HEK293 (cell line): ENCODE results near the gene M1AP.

ENCODE experiments used
- CTCF ChIA-PET: fragments of 350-600 bp; formaldehyde crosslinking; extraction: SDS; loops from one replicate; lab custom pipeline; 2021; ENCODE audit warnings: antibody characterized with exemption; lab: Yijun Ruan, JAX
- POLR2A ChIA-PET: fragments of 300-600 bp; formaldehyde crosslinking; extraction: SDS; loops from one replicate; lab custom pipeline; 2020; ENCODE audit warnings: antibody characterized with exemption, inconsistent platforms; lab: Yijun Ruan, JAX
- H3K27ac ChIP-seq: fragments of 200-500 bp; sonication (Bioruptor generic); 2 replicates; pipeline ENCODE4 v1.5.1; 2014; ENCODE audit warnings: low read depth, low read length, control low read depth, inconsistent platforms; ENCODE audit errors: extremely low read depth
- H3K36me3 ChIP-seq, 2 experiments: fragments of 200-500 bp in 1 of 2; sonication (Bioruptor generic) in 1 of 2; 1 replicate in 1 of 2; 2 replicates in 1 of 2; pipeline ENCODE4 v1.5.1; 2014 to 2017; ENCODE audit warnings: inconsistent platforms in 2 of 2, low read length in 2 of 2; ENCODE audit not compliant: control insufficient read depth in 2 of 2, insufficient read depth in 1 of 2
- H3K4me1 ChIP-seq: fragments of 200-500 bp; sonication (Bioruptor generic); 2 replicates; pipeline ENCODE4 v1.5.1; 2014; ENCODE audit warnings: mild to moderate bottlenecking, low read length, inconsistent platforms; ENCODE audit not compliant: control insufficient read depth, insufficient read depth
- H3K4me3 ChIP-seq: 2 replicates; pipeline ENCODE4 v1.5.1; 2011; ENCODE audit warnings: low read depth, mild to moderate bottlenecking, control low read depth, low read length, moderate library complexity
- H3K9me3 ChIP-seq: fragments of 200-500 bp; sonication (Bioruptor generic); 2 replicates; pipeline ENCODE4 v1.5.1; 2014; ENCODE audit warnings: low read depth, low read length, inconsistent platforms; ENCODE audit not compliant: control insufficient read depth, insufficient read depth
- KLF10 ChIP-seq: fragments of 450-650 bp; IDR thresholded peaks from 2 replicates; pipeline ENCODE4 v1.5.1; 2018; ENCODE audit warnings: missing biosample characterization, mild to moderate bottlenecking, missing genetic modification characterization
- REPIN1 ChIP-seq: fragments of 450-650 bp; formaldehyde crosslinking; IDR thresholded peaks from 2 replicates; pipeline ENCODE4 v1.5.1; 2017; ENCODE audit warnings: missing biosample characterization, missing genetic modification characterization, low read depth
- YY2 ChIP-seq: fragments of 450-650 bp; formaldehyde crosslinking; IDR thresholded peaks from 2 replicates; pipeline ENCODE4 v1.5.1; 2016; ENCODE audit warnings: missing biosample characterization, missing genetic modification characterization
- ZBTB1 ChIP-seq: fragments of 450-650 bp; formaldehyde crosslinking; IDR thresholded peaks from 2 replicates; pipeline ENCODE4 v1.5.1; 2016; ENCODE audit warnings: missing biosample characterization, missing genetic modification characterization
- ZBTB17 ChIP-seq: fragments of 450-650 bp; formaldehyde crosslinking; IDR thresholded peaks from 2 replicates; pipeline ENCODE4 v1.5.1; 2016; ENCODE audit warnings: missing biosample characterization, missing genetic modification characterization
- ZFP41 ChIP-seq: fragments of 450-650 bp; formaldehyde crosslinking; IDR thresholded peaks from 2 replicates; pipeline ENCODE4 v1.5.1; 2016; ENCODE audit warnings: missing biosample characterization, missing genetic modification characterization, borderline replicate concordance
- ZNF138 ChIP-seq: fragments of 450-650 bp; formaldehyde crosslinking; IDR thresholded peaks from 2 replicates; pipeline ENCODE4 v1.5.1; 2016; ENCODE audit warnings: missing biosample characterization, missing genetic modification characterization, borderline replicate concordance
- ZNF473 ChIP-seq: fragments of 450-650 bp; formaldehyde crosslinking; IDR thresholded peaks from 2 replicates; pipeline ENCODE4 v1.5.1; 2017; ENCODE audit warnings: missing biosample characterization, missing genetic modification characterization
- TF ChIP-seq, protein P1 (sequence below): fragments of 450-650 bp; formaldehyde crosslinking; IDR thresholded peaks from 2 replicates; pipeline ENCODE4 v1.5.1; 2017; ENCODE audit warnings: missing biosample characterization, missing genetic modification characterization
- TF ChIP-seq, protein P2 (sequence below): fragments of 450-650 bp; formaldehyde crosslinking; IDR thresholded peaks from 2 replicates; pipeline ENCODE4 v1.5.1; 2016; ENCODE audit warnings: missing biosample characterization, missing genetic modification characterization, borderline replicate concordance
- TF ChIP-seq, protein P3 (sequence below): fragments of 450-650 bp; formaldehyde crosslinking; IDR thresholded peaks from 2 replicates; pipeline ENCODE4 v1.5.1; 2016; ENCODE audit warnings: missing biosample characterization, missing genetic modification characterization
- TF ChIP-seq, protein P4 (sequence below): sonication (generic); formaldehyde crosslinking; IDR thresholded peaks from 2 replicates; pipeline ENCODE4 v1.8.1; 2022; ENCODE audit warnings: mild to moderate bottlenecking, moderate library complexity, missing genetic modification reagents
- TF ChIP-seq, protein P5 (sequence below): fragments of 450-650 bp; formaldehyde crosslinking; IDR thresholded peaks from 2 replicates; pipeline ENCODE4 v1.5.1; 2016; ENCODE audit warnings: missing biosample characterization, missing genetic modification characterization
- TF ChIP-seq, protein P6 (sequence below): fragments of 450-650 bp; IDR thresholded peaks from 2 replicates; pipeline ENCODE4 v1.5.1; 2018; ENCODE audit warnings: missing biosample characterization, mild to moderate bottlenecking, missing genetic modification characterization
- TF ChIP-seq, protein P7 (sequence below): fragments of 450-650 bp; formaldehyde crosslinking; optimal IDR thresholded peaks from 2 replicates; pipeline ENCODE3; 2016; ENCODE audit warnings: missing biosample characterization, mild to moderate bottlenecking, missing genetic modification characterization
- TF ChIP-seq, protein P8 (sequence below): fragments of 450-650 bp; formaldehyde crosslinking; IDR thresholded peaks from 2 replicates; pipeline ENCODE4 v1.5.1; 2016; ENCODE audit warnings: missing biosample characterization, missing genetic modification characterization

The M1AP gene

DNA sequence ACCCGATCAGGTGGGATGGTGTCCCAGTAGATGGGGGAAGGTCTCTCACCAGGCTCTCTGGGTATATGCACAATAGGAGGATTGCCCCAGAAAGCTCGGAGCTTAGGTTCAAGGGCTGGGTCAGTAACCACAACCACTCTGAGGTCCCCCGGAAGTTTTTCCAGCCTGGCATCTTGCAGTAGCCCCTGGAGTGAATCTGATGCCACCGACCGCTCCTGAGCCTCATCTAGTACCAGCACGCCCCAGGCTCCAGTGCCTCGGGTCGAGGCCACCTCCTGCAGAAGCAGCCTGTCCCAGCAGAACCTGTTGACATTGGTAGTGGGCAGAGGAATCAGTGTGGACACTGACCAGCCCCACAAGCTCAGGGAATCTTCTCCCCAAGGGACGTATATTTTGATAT, 124.1 kb downstream of the M1AP start (continued):
- TF ChIP-seq, protein P1, sequence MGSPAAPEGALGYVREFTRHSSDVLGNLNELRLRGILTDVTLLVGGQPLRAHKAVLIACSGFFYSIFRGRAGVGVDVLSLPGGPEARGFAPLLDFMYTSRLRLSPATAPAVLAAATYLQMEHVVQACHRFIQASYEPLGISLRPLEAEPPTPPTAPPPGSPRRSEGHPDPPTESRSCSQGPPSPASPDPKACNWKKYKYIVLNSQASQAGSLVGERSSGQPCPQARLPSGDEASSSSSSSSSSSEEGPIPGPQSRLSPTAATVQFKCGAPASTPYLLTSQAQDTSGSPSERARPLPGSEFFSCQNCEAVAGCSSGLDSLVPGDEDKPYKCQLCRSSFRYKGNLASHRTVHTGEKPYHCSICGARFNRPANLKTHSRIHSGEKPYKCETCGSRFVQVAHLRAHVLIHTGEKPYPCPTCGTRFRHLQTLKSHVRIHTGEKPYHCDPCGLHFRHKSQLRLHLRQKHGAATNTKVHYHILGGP (tag by site-specific recombination), result no peak
- TF ChIP-seq, protein P2, sequence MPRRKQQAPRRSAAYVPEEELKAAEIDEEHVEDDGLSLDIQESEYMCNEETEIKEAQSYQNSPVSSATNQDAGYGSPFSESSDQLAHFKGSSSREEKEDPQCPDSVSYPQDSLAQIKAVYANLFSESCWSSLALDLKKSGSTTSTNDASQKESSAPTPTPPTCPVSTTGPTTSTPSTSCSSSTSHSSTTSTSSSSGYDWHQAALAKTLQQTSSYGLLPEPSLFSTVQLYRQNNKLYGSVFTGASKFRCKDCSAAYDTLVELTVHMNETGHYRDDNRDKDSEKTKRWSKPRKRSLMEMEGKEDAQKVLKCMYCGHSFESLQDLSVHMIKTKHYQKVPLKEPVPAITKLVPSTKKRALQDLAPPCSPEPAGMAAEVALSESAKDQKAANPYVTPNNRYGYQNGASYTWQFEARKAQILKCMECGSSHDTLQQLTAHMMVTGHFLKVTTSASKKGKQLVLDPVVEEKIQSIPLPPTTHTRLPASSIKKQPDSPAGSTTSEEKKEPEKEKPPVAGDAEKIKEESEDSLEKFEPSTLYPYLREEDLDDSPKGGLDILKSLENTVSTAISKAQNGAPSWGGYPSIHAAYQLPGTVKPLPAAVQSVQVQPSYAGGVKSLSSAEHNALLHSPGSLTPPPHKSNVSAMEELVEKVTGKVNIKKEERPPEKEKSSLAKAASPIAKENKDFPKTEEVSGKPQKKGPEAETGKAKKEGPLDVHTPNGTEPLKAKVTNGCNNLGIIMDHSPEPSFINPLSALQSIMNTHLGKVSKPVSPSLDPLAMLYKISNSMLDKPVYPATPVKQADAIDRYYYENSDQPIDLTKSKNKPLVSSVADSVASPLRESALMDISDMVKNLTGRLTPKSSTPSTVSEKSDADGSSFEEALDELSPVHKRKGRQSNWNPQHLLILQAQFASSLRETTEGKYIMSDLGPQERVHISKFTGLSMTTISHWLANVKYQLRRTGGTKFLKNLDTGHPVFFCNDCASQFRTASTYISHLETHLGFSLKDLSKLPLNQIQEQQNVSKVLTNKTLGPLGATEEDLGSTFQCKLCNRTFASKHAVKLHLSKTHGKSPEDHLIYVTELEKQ (tag by site-specific recombination), result no peak
- TF ChIP-seq ZBTB1 (tag by site-specific recombination), result no peak
- TF ChIP-seq, protein P3, sequence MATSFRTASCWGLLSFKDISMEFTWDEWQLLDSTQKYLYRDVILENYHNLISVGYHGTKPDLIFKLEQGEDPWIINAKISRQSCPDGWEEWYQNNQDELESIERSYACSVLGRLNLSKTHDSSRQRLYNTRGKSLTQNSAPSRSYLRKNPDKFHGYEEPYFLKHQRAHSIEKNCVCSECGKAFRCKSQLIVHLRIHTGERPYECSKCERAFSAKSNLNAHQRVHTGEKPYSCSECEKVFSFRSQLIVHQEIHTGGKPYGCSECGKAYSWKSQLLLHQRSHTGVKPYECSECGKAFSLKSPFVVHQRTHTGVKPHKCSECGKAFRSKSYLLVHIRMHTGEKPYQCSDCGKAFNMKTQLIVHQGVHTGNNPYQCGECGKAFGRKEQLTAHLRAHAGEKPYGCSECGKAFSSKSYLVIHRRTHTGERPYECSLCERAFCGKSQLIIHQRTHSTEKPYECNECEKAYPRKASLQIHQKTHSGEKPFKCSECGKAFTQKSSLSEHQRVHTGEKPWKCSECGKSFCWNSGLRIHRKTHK, result no peak
- no peak for TF ChIP-seq KLF10 (tag by site-specific recombination)
- no peak for TF ChIP-seq ZBTB17
- TF ChIP-seq YY2 (tag by site-specific recombination), result no peak
- TF ChIP-seq REPIN1, result no peak
- TF ChIP-seq, protein P4, sequence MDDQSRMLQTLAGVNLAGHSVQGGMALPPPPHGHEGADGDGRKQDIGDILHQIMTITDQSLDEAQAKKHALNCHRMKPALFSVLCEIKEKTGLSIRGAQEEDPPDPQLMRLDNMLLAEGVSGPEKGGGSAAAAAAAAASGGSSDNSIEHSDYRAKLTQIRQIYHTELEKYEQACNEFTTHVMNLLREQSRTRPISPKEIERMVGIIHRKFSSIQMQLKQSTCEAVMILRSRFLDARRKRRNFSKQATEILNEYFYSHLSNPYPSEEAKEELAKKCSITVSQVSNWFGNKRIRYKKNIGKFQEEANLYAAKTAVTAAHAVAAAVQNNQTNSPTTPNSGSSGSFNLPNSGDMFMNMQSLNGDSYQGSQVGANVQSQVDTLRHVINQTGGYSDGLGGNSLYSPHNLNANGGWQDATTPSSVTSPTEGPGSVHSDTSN (CRISPR knock-in tag), result no peak

DNA sequence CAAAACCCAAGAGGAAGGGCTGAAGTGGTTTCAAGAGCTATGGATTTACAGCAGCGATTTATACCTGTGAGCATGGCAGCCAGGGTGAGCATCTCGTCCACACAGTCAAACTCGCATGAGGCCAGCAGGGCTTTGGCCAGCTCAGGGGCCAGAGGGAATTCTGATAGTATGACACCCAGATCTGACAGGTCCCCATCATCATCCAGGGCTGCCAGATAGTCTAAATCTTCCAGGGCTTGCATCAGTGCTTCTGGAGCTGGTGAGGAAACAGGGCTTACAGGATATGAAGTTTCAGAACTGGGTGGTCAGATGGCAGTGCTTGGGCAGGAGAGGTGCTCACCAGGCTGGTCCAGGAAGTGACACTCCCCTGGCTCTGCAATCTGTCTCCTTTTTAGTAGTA, 125.6 kb downstream of the M1AP start:
- Histone ChIP-seq H3K9me3 (no peaks in the 10 kb centered on the region), H3K27ac (no peak overlapping the region), H3K4me3 (no peak overlapping the region), H3K4me1 (no peaks in the 10 kb centered on the region), H3K36me3 (peaks cover 6 to 26% of the 10 kb centered on the region in 2 experiments; a peak in 1 of 3 replicates)
- no peak for TF ChIP-seq ZNF138 (tag by site-specific recombination)
- TF ChIP-seq, protein P5, sequence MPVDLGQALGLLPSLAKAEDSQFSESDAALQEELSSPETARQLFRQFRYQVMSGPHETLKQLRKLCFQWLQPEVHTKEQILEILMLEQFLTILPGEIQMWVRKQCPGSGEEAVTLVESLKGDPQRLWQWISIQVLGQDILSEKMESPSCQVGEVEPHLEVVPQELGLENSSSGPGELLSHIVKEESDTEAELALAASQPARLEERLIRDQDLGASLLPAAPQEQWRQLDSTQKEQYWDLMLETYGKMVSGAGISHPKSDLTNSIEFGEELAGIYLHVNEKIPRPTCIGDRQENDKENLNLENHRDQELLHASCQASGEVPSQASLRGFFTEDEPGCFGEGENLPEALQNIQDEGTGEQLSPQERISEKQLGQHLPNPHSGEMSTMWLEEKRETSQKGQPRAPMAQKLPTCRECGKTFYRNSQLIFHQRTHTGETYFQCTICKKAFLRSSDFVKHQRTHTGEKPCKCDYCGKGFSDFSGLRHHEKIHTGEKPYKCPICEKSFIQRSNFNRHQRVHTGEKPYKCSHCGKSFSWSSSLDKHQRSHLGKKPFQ (tag by site-specific recombination), result no peak
- no peak for TF ChIP-seq ZNF473
- TF ChIP-seq, protein P6, sequence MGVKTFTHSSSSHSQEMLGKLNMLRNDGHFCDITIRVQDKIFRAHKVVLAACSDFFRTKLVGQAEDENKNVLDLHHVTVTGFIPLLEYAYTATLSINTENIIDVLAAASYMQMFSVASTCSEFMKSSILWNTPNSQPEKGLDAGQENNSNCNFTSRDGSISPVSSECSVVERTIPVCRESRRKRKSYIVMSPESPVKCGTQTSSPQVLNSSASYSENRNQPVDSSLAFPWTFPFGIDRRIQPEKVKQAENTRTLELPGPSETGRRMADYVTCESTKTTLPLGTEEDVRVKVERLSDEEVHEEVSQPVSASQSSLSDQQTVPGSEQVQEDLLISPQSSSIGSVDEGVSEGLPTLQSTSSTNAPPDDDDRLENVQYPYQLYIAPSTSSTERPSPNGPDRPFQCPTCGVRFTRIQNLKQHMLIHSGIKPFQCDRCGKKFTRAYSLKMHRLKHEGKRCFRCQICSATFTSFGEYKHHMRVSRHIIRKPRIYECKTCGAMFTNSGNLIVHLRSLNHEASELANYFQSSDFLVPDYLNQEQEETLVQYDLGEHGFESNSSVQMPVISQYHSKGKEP (tag by site-specific recombination), result no peak
- TF ChIP-seq ZFP41, result no peak
- TF ChIP-seq, protein P7, sequence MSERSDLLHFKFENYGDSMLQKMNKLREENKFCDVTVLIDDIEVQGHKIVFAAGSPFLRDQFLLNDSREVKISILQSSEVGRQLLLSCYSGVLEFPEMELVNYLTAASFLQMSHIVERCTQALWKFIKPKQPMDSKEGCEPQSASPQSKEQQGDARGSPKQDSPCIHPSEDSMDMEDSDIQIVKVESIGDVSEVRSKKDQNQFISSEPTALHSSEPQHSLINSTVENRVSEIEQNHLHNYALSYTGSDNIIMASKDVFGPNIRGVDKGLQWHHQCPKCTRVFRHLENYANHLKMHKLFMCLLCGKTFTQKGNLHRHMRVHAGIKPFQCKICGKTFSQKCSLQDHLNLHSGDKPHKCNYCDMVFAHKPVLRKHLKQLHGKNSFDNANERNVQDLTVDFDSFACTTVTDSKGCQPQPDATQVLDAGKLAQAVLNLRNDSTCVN, result no peak
- TF ChIP-seq, protein P8, sequence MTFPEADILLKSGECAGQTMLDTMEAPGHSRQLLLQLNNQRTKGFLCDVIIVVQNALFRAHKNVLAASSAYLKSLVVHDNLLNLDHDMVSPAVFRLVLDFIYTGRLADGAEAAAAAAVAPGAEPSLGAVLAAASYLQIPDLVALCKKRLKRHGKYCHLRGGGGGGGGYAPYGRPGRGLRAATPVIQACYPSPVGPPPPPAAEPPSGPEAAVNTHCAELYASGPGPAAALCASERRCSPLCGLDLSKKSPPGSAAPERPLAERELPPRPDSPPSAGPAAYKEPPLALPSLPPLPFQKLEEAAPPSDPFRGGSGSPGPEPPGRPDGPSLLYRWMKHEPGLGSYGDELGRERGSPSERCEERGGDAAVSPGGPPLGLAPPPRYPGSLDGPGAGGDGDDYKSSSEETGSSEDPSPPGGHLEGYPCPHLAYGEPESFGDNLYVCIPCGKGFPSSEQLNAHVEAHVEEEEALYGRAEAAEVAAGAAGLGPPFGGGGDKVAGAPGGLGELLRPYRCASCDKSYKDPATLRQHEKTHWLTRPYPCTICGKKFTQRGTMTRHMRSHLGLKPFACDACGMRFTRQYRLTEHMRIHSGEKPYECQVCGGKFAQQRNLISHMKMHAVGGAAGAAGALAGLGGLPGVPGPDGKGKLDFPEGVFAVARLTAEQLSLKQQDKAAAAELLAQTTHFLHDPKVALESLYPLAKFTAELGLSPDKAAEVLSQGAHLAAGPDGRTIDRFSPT (tag by site-specific recombination), result no peak
- ChIA-PET POLR2A (interaction anchor here (1.3 to 1.5 kb wide), 2 partner anchors 13 to 40 kb away, joined by 3 read pairs; partner anchors contain the start of genes CCDC142 and TTC31), CTCF (interaction anchor here (0.9 kb wide), 1 partner anchor 39 kb away, joined by 3 read pairs; the partner anchor contains the start of genes CCDC142 and TTC31)
